ENCODE results near the gene SLC25A21. TPM values are rescaled to one million over a fixed set of nuclear protein-coding genes. Genes with fewer than 3 reads are reported as not detected.

Gene SLC25A21
- total and polyA plus RNA-seq, 7 donors: 0.13 to 1.5 (median 1.1) TPM; not detected in 2

DNA sequence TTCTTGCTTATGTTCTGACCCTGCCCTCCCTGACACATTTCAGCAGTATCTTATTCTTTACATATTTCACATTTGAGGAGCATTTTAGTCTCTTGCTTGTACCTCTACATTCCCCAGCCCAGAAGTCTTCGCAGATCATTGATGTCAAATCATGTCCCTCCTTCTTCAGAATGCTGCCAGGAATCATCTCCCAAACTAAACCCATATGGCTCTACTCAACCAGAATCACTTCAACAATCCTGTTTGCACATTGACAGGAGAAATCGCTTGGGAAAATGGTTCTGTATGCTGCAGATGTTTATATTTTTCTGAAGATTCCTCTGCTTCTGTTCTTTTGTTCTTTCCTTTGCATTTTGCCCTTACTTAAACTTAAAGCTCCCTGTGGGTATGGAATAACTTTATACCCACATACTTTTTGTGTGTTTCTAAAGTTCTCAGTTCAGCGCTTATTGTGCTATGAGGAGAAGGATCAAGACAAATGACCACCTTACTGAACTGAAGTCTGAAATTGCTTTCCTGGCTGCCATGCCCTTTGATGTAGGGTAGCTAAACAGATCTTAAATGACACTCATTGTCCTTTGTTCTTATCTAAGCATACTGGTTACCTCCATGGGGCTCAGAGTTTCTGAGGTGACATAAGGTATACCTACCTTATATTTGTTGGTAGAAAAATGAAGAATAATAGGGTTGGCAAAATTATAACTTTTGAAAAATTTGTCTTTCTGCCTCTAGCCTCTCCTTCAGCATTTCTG, 134.6 kb downstream of the SLC25A21 start:
- intact Hi-C loops (cut with DNase I): no loop called here
- H3K4me3 ChIP-seq: no peak overlapping the region
- H3K36me3 ChIP-seq: no peaks in the 10 kb centered on the region
- H3K9me3 ChIP-seq: no peaks in the 10 kb centered on the region
- DNase-seq: no peak
- WGBS, 2 donors: 81 to 86% methylated on average over 3 of the region's 3 CpGs
- H3K27ac ChIP-seq: no peak overlapping the region
- H3K27me3 ChIP-seq: no peaks in the 10 kb centered on the region
- H3K4me1 ChIP-seq: peaks cover 0 to 14% (median 5%) of the 10 kb centered on the region in 4 donors
- TF ChIP-seq POLR2AphosphoS5 (IDR thresholded peaks at IDR 0.05) (no peak), EP300 (IDR thresholded peaks at IDR 0.05) (no peak), POLR2A (IDR thresholded peaks at IDR 0.05) (no peak)
- TF ChIP-seq, protein P1, sequence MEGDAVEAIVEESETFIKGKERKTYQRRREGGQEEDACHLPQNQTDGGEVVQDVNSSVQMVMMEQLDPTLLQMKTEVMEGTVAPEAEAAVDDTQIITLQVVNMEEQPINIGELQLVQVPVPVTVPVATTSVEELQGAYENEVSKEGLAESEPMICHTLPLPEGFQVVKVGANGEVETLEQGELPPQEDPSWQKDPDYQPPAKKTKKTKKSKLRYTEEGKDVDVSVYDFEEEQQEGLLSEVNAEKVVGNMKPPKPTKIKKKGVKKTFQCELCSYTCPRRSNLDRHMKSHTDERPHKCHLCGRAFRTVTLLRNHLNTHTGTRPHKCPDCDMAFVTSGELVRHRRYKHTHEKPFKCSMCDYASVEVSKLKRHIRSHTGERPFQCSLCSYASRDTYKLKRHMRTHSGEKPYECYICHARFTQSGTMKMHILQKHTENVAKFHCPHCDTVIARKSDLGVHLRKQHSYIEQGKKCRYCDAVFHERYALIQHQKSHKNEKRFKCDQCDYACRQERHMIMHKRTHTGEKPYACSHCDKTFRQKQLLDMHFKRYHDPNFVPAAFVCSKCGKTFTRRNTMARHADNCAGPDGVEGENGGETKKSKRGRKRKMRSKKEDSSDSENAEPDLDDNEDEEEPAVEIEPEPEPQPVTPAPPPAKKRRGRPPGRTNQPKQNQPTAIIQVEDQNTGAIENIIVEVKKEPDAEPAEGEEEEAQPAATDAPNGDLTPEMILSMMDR (IDR thresholded peaks at IDR 0.05): no peak

DNA sequence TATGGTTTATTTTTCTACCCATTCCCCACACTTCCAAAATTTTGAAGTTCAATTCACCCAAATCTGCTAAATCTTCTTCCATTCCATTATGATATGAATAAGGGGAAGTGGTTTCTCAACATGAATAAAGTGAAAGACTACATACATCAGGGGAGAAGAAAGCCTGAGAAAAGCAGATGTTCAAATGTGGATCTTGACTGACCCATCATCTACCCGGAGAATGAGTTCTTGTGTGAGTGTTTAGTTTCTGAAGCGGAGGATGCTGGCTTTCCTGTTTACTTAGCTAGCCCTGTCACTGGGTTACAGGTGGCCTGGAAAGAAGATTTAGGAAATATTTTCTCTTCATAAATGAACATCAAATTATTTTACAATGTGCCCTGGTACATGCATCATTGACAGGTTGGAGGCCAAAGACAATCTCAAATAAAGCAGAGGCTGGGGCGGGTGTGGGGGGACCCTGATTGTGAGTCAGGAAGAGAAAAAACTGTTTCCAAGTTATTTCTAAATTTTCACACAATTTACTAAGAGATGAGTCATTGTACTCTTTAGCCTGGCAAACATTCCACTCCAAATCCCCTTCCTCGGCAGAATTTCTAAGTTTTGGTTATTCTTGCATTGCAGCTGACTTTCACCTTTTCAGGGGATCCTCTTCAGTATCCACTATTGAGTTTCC, 135.6 kb downstream of the SLC25A21 start:
- intact Hi-C loops (cut with DNase I): no loop called here
- TF ChIP-seq, protein P1 (IDR thresholded peaks at IDR 0.05): no peak
- TF ChIP-seq EP300 (IDR thresholded peaks at IDR 0.05) (no peak), POLR2A (IDR thresholded peaks at IDR 0.05) (no peak), POLR2AphosphoS5 (IDR thresholded peaks at IDR 0.05) (no peak)
- no peak for DNase-seq

GRCh38 chr14:37035401-37035800, 137.0 kb downstream of the SLC25A21 start:
- Histone ChIP-seq H3K4me1 (peaks cover 0 to 14% (median 5%) of the 10 kb centered on the region in 4 donors), H3K27ac (peak overlapping the region in 2 of 4 donors; percentile 19 to 27), H3K9me3 (no peaks in the 10 kb centered on the region), H3K36me3 (no peaks in the 10 kb centered on the region), H3K4me3 (no peak overlapping the region), H3K27me3 (no peaks in the 10 kb centered on the region)
- intact Hi-C loops (cut with DNase I): no loop called here
- TF ChIP-seq POLR2AphosphoS5 (IDR thresholded peaks at IDR 0.05) (no peak), POLR2A (IDR thresholded peaks at IDR 0.05) (no peak), EP300 (IDR thresholded peaks at IDR 0.05) (no peak)
- TF ChIP-seq, protein P1 (IDR thresholded peaks at IDR 0.05): no peak
- no peak for DNase-seq
- 87 to 92% methylated on average over 2 of the region's 2 CpGs for WGBS, 2 donors

More for the DNA sequence above, 135.6 kb downstream of the SLC25A21 start:
- H3K4me1 ChIP-seq: peaks cover 0 to 14% (median 5%) of the 10 kb centered on the region in 4 donors
- H3K27me3 ChIP-seq: no peaks in the 10 kb centered on the region
- H3K4me3 ChIP-seq: no peak overlapping the region
- 69 to 71% methylated on average over 4 of the region's 4 CpGs for WGBS, 2 donors
- H3K9me3 ChIP-seq: no peaks in the 10 kb centered on the region
- no peak overlapping the region for H3K27ac ChIP-seq
- H3K36me3 ChIP-seq: no peaks in the 10 kb centered on the region

DNA sequence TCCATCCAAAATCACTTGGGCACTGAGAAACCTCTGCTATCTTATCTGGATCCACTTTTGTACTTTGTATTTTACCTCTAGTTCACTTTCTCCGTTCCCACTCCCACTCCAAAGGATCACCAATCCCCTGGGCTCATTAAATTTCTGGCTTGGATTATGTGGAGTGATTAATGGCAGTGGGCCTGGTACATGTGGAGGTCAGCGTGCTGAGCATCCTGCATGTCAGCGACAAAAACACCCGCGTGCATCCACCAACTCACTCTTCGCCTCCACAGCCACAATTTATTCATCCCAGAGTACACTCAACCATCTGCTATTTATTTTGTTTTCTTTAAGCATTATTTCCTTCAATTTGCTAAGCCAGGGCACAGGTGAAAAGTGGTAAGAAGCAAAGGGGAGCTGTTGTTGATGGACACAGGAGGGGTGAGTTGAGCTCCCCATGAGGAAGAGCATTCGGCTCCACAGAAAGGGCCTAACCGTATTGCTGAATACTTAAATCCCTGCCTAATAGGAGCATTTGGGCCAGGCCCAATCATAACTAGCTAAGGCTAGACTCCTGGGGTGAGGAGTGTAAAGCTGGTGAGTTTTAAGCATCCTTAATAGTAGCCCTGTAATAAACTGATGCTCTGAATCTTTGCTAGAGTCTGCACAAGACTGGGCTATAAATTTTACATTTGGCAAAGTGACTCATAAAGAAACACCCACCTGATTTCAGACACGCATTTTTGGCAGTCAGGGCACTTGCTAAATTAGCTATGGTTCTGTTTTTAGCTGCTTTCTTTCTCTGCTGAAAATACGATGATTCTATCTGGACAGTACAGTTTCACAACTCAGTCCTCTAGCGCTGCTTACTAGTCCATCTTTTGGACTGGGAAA, 137.8 kb downstream of the SLC25A21 start:
- H3K9me3 ChIP-seq: no peaks in the 10 kb centered on the region
- peaks cover 0 to 14% (median 5%) of the 10 kb centered on the region in 4 donors for H3K4me1 ChIP-seq
- no peak for DNase-seq
- H3K36me3 ChIP-seq: no peaks in the 10 kb centered on the region
- intact Hi-C loops (cut with DNase I): no loop called here
- peak in 1 of 4 donors; percentile 21 for TF ChIP-seq POLR2AphosphoS5 (IDR thresholded peaks at IDR 0.05)
- TF ChIP-seq POLR2A (IDR thresholded peaks at IDR 0.05): no peak
- no peaks in the 10 kb centered on the region for H3K27me3 ChIP-seq
- 79 to 83% methylated on average over 11 of the region's 11 CpGs for WGBS, 2 donors
- peak overlapping the region in 2 of 4 donors; percentile 19 to 27 for H3K27ac ChIP-seq
- H3K4me3 ChIP-seq: no peak overlapping the region
